HG03342 (cell line): ENCODE data around the gene TPRN.

ENCODE experiments used
- ATAC-seq: cut with Tn5 transposase; IDR thresholded peaks from one replicate; pipeline ENCODE4 v1.9.1; 2021; ENCODE audit warnings: mild to moderate bottlenecking, moderate library complexity; ENCODE audit not compliant: unreplicated experiment

The TPRN gene

GRCh38 chr9:137236238-137236935, 35.8 kb upstream of the TPRN start:
- ATAC-seq = no peak

GRCh38 chr9:137235424-137236237, 35.1 kb upstream of the TPRN start:
- ATAC-seq = no peak

DNA sequence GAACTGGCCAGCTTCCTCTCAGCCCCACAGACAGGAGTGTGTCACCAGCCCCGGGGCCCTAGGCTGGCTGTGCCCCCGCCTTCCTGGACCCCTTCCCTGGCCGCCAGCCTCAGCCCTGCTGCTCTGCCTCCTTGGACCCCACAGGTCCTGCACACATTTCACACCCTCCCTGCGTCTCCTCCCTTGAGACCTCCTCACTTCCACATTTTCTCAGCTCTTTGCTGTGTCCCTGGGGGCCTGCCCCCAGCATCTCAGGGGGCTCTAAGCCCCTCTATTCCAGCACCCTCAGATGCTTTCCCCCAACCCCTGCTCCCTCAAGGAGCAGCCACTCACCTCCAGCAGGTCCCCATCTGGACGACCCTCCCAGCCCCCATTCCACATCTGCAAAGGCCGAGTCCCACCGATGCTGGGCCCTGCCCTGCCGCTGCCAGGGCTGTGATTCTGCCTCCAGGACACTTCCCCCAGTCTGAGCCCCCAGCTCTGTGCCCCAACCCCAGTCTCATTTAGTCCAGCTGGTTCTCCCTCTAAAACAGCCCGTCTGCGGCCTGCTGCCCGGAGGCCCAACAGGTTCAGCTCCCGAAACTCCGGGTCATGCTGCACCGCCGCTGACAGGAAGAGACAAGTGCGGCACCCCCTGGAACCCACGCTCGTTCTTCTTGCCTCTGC, 34.4 kb upstream of the TPRN start:
- no peak for ATAC-seq

DNA sequence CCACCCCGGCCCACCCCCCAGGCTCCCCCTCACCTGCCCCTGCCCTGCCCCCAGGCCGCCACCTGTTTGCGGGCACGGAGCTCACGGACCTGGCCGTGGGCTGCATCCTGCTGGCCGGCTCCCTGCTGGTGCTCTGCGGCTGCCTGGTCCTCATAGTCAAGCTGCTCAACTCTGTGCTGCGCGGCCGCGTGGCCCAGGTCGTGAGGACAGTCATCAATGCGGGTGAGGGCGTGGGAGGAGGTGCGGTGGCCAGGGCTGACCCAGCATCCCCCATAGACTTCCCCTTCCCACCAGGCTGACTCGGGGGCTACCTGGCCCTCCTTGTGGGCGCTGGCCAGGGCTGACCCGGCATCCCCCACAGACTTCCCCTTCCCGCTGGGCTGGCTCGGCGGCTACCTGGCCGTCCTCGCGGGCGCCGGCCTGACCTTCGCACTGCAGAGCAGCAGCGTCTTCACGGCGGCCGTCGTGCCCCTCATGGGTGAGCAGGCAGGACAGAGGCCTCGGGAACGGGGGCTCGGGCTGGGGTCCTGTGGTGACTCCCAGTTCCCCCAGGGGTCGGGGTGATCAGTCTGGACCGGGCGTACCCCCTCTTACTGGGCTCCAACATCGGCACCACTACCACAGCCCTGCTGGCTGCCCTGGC, 33.6 kb upstream of the TPRN start:
- no peak for ATAC-seq

GRCh38 chr9:137233143-137233980, 32.8 kb upstream of the TPRN start:
- ATAC-seq = no peak

DNA sequence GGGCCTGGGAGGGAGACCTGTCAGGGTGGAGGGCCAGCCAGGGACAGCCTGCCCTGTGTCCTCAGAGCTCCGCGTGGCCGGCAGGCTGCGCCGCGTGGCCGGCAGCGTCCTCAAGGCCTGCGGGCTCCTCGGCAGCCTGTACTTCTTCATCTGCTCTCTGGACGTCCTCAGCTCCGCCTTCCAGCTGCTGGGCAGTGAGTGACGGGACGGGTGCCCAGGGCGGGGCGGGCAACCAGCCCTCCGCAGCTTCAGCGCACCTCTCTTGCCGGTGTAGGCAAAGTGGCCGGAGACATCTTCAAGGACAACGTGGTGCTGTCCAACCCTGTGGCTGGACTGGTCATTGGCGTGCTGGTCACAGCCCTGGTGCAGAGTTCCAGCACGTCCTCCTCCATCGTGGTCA, 32.0 kb upstream of the TPRN start:
- no peak for ATAC-seq

GRCh38 chr9:137232101-137232500, 31.6 kb upstream of the TPRN start:
- no peak for ATAC-seq

DNA sequence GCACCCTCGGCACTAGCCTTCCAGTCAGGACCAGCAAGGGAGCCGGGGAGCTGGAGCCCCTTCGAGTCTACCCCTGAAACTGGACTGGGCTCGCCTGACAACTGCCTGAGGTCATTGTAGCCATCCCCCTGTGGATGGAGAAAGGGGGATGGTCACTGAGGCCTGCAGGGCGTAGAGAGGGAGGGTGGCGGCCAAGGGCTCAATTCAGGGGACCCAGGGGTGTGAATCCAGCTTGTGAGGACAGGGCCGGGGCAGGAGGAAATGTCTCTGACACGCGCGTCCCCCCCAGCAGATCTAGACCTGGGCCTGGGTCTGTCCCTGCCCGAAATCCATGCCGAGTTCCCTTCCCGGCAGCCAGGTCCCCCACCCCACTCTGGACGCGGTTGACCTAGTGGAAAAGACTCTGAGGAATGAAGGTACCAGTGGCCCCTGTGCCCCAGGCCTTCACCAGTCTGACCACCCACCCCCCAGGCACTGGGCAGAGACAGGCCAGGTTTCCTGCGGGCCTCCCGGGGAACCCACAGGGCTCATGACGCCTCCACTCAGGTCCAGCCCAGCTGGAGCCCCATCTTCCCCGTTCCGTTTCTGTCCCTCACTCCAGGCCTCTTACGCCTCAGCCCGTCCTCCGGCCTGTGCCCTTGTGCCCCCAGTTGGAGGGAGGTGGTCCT, 31.0 kb upstream of the TPRN start:
- ATAC-seq = no peak

DNA sequence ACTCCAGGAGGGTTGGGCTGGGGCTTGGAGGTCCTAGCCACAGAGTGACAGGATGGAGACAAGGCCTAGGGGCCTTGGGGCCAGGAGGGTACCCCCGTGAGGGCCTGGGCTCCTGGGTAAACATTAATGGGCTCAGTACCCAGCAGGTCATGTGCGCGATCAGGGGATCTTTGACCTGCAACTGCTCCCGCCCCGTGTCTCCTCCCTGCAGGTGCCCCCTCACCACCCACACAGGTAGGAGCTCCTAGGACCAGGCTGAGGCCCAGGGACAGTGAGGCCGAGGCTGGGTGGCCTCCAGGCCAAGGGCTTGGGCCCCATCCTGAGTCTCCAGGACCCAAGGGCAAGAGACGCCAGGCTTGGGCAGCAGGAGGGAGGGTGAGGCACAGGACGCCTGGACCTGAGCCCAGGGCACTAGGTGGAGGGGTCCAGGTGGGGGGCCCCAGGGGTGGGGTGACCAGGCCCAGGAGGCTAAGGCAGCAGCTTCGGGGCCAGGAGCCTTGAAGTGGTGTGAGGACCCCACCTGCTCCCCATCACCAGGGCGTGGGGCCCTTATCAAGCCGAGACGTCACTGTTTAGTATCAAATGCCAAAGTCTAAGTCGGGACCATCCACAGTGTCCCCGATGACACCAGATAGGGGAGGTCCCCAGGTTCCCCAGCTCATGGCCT, 30.3 kb upstream of the TPRN start, which contains the start of gene SLC34A3:
TSS of gene SLC34A3 (plus strand) at position 197 of the 667 bp plus-strand sequence. CDS start 802 bp downstream, outside the sequence.
- no peak for ATAC-seq

- ATAC-seq = no peak
These were observed 29.6 kb upstream of the TPRN start for GRCh38 chr9:137229903-137230704.

DNA sequence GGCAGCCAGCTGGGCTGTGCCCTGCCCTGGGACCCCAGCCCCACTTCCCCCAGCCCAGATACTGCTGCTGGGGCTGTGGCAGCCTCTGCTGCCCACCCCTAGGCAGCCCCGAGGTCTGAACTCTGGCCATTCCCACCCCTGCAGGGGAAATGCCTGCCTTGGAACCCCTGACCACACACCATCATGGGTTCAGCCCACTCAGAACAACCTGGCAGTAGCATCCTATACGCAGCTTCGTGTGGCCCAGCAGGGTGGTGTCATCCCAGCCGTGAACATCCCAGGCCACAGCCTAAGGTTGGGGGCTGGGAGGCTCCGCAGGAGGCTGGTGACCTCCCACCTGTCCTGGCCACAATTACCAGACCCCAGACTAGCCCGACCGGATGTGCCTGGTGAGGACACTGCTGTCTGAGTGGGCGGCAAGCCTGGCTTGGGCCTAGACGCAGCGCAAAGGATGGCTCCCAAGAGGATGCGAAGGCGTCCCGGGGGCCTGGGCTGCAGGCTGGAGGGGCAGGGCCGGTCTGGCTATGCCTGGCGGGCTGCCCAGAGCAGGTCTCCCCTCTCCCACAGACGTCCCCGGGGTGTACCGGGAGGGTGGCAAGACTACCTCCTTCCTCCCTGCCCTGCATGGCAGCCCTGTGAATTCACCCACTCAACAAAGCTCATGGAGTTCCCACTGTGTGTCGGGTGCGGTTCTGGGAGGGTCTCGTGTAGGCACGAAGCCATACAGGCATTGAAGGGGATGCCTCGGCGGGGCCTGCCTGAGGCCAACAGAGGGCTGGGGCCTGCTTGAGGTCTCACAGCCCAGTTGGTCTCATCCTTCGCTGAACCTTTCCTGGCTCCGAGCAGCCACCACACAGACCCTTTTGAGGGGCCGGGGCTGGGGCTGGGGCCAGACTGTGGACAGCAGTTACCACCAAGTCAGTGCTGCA, 28.7 kb upstream of the TPRN start:
- no peak for ATAC-seq

DNA sequence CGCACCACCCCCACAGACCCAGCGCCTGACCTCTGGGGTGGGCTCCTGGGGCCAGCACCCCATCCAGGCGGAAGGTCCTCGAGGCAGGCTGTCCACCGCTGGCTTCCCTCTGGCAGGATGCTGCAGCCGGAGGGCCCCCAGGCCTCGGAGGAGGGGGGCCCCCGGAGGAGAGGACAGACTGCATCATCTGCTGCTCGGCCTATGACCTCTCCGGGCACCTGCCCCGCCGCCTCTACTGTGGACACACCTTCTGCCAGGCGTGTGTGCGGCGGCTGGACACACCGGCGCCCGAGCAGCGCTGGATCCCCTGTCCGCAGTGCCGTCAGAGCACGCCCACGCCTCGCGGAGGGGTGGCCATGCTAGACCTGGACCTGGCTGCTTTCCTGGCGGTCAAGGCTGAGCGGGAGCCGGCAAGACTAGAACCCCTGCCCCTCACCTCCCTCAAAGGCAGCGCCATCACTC, 28.0 kb upstream of the TPRN start:
- ATAC-seq = no peak

DNA sequence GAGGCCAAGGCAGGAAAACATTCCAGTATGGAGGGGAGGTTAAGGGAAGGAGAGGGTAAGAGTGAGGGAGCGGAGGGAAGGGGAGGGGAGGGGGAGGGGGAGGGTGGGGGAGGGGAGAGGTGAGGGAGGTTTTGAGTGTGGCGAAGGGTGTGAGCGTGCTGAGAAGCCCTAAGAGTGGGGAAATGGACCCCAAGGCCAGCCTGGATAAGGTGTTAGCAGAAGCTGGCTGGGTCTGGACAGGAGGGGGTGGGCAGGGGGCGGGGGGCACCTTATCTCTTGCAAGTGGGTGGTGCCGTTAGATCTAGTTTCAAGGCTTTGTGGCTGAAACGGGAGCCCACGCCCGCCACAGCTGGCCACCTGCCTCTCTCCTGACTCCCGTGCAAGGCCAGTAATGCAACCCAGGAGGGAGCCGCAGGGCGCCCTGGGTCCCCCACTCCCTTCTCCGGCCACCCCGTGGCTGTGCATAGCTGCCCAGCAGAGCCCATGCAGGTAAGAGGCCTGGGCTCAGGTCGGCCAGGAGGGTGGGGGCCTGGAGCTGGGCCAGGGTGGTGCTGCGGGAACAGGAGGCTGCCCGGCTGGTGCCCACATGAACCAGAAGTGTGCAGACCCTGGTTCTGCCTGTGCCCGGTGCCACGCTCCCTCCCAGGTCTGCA, 27.4 kb upstream of the TPRN start:
- no peak for ATAC-seq

- no peak for ATAC-seq
These were observed 26.7 kb upstream of the TPRN start, which contains the start of gene RNF224 for GRCh38 chr9:137227054-137227852. RNF224 (plus strand) TSS chr9:137227502; CDS start chr9:137228336, 834 bp downstream.

DNA sequence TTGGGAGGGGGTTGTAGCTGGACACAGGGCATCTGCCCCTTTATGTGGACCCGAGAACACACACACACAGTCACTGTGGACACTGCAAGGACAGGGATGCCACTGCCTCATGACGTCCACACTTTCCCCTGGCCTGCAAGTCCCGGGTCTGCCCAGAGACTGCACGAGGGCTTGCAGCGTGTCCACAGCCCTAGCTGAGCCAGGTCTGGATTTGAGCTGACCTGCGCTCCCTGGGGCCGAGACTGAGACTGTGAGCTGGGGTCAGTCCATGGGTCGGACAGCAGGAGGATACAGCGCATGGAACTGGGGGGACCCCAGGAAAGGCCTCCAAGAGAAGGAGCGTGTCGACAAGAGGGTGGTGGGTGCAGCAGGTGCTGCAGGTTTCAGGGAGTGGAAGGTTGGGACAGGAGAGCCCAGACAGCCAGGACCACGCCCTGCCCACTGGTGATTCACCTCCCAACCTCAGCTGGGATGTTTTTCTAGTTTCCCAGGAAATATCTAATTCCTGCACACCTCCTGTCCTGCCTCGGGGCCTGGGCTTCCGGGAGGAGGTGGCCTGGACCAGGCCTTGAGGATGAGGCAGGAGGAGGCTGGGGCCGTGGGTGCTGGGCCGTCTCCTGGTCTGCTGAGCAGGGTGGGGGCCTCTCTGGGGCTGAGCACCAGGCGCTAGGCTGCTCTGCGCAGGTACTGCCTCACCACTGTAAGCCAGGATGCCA, 26.0 kb upstream of the TPRN start:
- no peak for ATAC-seq
